Activated CD4-positive, CD25-positive, alpha-beta regulatory T cell treated with anti-CD3 and anti-CD28 coated beads, Interleukin-2, amount 50 U/mL, for 24 hours (primary cell): ENCODE data around the gene CSF2.
"Not testable (repeated sequence)": the region's sequence is repeated elsewhere in the genome, so short reads cannot be mapped to it uniquely, and the experiment has no call there.

Experiments
- ATAC-seq, 2 donors: fragments of 150-1000 bp; cut with Tn5 transposase; one replicate each; pipeline ENCODE4 v1.10.0; 2021; ENCODE audit warnings: mild to moderate bottlenecking in 1 of 2, moderate library complexity in 1 of 2

CSF2 gene

DNA sequence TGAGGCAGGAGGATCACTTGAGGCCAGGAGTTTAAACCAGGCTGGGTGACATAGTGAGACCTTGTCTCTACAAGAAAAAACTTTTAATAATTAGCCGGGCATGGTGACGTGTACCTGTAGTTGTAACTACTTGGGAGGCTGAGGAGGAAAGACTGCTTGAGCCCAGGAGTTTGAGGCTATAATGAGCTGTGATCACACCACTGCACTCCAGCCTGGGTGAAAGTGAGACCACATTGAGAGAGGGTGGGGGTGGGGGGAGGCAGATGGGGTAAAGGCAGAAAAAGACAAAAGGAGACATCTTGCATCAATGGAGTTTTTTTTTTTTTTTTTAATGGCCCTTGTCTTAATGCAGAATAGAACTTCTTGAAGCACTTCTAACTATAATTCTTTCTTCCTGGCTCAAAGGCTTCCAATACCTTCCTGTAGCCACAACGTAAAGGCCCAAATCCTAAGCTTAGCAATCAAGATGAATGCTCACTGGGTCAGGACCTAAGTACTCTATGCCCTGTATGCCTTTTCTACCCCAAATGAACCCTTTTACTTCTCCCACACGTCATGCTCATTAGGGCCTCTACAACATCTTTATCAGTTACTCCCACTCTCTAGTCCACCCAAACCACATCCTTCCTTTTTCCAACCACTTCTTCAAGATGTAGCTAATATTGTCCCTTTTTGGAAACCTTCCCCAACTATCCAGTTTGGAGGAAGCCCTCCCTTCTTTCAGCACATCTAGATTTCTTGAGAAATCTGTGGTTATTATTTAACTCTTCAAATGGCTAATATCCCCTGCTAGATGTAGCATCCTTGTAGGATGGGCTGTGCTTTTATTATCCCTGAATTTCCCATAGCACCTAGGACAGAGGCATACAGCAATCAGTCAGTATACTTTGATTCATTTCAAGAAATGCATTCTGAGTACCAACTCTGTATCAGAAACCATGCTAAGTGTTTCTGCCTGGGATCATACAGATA, 40.8 kb downstream of the CSF2 start:
- ATAC-seq, result peak in 1 of 2 donors; percentile 27

DNA sequence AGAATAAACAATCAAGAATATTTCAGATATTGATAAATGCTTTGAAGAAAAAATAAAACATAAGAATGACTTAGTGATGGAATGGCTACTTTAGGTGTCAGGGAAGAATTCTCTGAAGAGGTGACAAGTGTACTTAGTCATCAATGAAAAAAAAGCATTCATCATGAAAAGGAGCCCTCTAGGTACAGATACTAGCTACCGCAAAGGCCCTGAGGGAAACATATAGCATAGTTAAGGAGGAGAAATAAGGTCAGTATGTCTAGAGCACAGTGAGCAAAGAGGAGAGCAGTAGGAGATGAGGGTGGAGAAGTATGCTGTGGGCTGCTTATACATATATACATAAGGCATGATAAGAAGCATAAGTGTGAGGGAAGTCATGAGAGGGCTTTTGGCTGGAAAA, 41.8 kb downstream of the CSF2 start:
- peak in 1 of 2 donors; percentile 24 for ATAC-seq

DNA sequence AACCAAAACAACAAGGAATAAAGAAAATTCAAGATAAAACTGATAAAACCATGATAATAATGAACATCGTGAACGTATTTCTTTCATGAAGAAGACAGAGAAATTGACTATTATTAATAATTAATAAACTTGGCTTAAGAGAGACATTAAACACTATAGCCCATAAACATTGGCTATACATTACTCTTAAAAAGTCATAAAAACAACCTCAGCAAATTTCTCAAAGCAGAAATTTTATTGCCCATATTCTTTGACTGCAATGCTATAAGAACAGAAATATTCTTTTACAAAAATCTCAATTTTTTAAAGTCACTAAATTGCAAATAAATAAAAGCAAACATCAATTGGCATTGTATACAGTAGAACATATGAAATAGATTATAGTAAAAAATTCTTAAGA, 42.5 kb downstream of the CSF2 start:
- ATAC-seq, result no peak

DNA sequence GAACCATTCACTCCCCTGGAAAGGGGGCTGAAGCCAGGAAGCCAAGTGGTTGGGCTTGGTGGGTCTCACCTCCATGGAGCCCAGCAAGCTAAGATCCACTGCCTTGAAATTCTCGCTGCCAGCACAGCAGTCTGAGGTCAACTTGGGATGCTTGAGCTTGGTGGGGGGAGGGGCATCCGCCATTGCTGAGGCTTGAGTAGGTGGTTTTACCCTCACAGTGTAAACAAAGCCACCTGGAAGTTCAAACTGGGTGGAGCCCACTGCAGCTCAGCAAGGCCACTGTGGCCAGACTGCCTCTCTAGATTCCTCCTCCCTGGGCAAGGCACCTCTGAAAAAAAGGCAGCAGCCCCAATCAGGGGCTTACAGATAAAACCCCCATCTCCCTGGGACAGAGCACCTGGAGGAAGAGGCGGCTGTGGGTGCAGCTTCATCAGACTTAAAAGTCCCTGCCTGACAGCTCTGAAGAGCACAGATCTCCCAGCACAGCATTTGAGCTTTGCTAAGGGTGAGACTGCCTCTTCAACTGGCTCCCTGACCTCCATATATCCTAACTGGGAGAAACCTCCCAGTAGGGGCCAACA, 43.4 kb downstream of the CSF2 start:
- not testable (repeated sequence) for ATAC-seq

DNA sequence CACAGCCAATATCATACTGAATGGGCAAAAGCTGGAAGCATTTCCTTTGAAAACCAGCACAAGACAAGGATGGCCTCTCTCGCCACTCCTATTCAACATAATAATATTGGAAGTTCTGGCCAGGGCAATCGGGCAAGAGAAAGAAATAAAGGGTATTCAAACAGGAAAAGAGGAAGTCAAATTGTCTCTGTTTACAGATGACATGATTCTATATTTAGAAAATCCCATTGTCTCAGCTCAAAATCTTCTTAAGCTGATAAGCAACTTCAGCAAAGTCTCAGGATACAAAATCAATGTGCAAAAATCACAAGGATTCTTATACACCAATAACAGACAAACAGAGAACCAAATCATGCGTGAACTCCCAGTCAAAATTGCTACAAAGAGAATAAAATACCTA, 47.1 kb downstream of the CSF2 start:
- not testable (repeated sequence) for ATAC-seq

DNA sequence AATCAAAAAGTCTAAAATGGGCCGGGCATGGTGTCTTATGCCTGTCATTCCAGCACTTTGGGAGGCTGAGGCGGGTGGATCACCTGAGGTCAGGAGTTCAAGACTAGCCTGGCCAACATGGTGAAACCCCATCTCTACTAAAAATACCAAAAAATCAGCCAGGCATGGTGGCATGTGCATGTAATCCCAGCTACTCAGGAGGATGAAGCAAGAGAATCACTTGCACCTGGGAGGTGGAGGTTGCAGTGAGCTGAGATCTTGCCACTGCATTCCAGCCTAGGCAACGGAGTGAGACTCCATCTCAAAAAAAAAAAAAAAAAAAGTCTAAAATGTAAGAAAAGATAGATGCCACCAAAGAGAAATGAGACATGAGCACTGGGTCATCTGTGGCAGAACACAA, 49.4 kb downstream of the CSF2 start:
- not testable (repeated sequence) for ATAC-seq

DNA sequence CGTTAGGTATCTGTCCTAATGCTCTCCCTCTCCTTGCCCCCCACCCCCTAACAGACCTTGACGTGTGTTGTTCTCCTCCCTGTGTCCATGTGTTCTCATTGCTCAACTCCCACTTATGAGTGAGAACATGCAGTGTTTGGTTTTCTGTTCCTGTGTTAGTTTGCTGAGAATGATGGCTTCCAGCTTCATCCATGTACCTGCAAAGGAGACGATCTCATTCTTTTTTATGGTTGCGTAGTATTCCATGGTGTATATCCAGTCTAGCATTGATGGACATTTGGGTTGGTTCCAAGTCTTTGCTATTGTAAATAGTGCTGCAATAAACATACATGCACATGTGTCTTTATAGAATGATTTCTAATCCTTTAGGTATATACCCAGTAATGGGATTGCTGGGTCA, 50.0 kb downstream of the CSF2 start:
- ATAC-seq, result not testable (repeated sequence)
